Glutamatergic neuron (in vitro differentiated cells): ENCODE measurements around the gene BDNF. TPM values are rescaled to one million over a fixed set of nuclear protein-coding genes. Genes with fewer than 3 reads are reported as not detected.

Experiments
- DNase-seq: peaks from one replicate; pipeline ENCODE4 v3.0.0; 2022
- H3K27ac Mint-ChIP-seq: one replicate; pipeline ENCODE4 v1.8.0; 2020; ENCODE audit warnings: mild to moderate bottlenecking, mixed read lengths, inconsistent platforms; ENCODE audit not compliant: unreplicated experiment
- H3K27me3 Mint-ChIP-seq: one replicate; pipeline ENCODE4 v1.8.0; 2020; ENCODE audit warnings: mild to moderate bottlenecking, moderate library complexity, mixed read lengths, inconsistent platforms; ENCODE audit not compliant: unreplicated experiment
- H3K36me3 Mint-ChIP-seq: one replicate; pipeline ENCODE4 v1.8.0; 2020; ENCODE audit warnings: mild to moderate bottlenecking, mixed read lengths, inconsistent platforms; ENCODE audit not compliant: unreplicated experiment
- H3K4me1 Mint-ChIP-seq: one replicate; pipeline ENCODE4 v1.8.0; 2020; ENCODE audit warnings: mild to moderate bottlenecking, low read depth, mixed read lengths, inconsistent platforms; ENCODE audit not compliant: unreplicated experiment
- H3K4me3 Mint-ChIP-seq: one replicate; pipeline ENCODE4 v1.8.0; 2020; ENCODE audit warnings: mild to moderate bottlenecking, mixed read lengths, inconsistent platforms; ENCODE audit not compliant: unreplicated experiment
- H3K9me3 Mint-ChIP-seq: one replicate; pipeline ENCODE4 v1.8.0; 2020; ENCODE audit warnings: mild to moderate bottlenecking, moderate library complexity, mixed read lengths, inconsistent platforms; ENCODE audit not compliant: unreplicated experiment
- total RNA-seq: library from RNA; stranded (reverse); fragmentation: NEBNext Ultra II Directional; extraction: Animal tissue kit (Norgen Biotek cat#: 25700); gene quantifications from one replicate; pipeline ENCODE4 v1.2.1, GENCODE V29; 2021; ENCODE audit not compliant: unreplicated experiment
- TF ChIP-seq, protein P1 (sequence below): fragments of 200-600 bp; sonication (generic); IDR thresholded peaks from one replicate; pipeline ENCODE4 v1.5.0; 2021; ENCODE audit not compliant: partially characterized antibody, unreplicated experiment

Gene BDNF
- total RNA-seq, 1 donor from 2014 or later, result 0.42 TPM

DNA sequence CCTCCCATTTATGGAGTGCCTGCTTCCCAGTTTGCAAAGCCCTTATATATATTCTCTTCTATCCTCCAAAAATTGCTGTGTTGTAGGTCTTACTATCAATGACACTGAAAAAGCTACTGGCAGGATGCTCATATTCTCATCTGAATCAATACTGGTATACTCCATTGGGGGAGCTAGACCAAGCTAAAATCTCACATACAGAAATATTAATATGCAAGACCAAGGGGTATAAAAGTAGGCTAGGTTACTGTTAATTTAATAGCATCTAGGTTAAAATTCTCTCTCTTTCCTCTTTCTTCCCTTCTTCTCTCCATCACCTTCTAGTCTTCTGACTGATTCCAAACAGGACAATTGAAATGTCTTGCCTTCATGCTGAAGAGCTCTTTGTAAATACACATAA lies 17.1 kb upstream of the BDNF start:
- Mint-ChIP-seq H3K27ac (peak overlapping the region; percentile 100), H3K4me1 (peaks cover 21% of the 10 kb centered on the region), H3K4me3 (peak overlapping the region; percentile 99), H3K27me3 (peaks cover 22% of the 10 kb centered on the region), H3K36me3 (no peaks in the 10 kb centered on the region), H3K9me3 (peaks cover 7% of the 10 kb centered on the region)
- TF ChIP-seq, protein P1, sequence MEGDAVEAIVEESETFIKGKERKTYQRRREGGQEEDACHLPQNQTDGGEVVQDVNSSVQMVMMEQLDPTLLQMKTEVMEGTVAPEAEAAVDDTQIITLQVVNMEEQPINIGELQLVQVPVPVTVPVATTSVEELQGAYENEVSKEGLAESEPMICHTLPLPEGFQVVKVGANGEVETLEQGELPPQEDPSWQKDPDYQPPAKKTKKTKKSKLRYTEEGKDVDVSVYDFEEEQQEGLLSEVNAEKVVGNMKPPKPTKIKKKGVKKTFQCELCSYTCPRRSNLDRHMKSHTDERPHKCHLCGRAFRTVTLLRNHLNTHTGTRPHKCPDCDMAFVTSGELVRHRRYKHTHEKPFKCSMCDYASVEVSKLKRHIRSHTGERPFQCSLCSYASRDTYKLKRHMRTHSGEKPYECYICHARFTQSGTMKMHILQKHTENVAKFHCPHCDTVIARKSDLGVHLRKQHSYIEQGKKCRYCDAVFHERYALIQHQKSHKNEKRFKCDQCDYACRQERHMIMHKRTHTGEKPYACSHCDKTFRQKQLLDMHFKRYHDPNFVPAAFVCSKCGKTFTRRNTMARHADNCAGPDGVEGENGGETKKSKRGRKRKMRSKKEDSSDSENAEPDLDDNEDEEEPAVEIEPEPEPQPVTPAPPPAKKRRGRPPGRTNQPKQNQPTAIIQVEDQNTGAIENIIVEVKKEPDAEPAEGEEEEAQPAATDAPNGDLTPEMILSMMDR, result peak; percentile 69
- DNase-seq, result no peak

DNA sequence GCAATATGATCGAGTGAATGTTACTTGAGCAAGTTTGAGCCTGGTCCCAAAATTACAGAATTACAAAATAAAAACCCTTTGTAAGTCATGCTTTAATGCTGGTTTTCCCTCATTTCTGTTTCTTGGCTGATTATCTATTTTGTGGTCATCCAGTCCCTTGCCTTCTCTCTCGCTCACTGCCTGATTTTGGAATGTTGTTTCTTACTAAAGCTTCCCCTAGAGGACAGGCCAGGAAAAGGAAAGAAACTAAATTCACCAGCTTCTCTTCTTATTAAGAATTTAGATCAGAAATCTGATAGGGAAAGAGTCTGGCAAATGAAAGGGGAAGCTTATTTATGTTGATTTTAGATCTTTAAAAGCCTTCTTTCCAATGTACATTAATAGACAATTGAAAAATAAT lies 16.6 kb upstream of the BDNF start:
- peaks cover 7% of the 10 kb centered on the region for H3K9me3 Mint-ChIP-seq
- peaks cover 21% of the 10 kb centered on the region for H3K4me1 Mint-ChIP-seq
- peaks cover 20% of the 10 kb centered on the region for H3K27me3 Mint-ChIP-seq
- H3K27ac Mint-ChIP-seq, result no peak overlapping the region
- TF ChIP-seq, protein P1, result no peak
- H3K36me3 Mint-ChIP-seq, result no peaks in the 10 kb centered on the region
- DNase-seq, result no peak
- peak overlapping the region; percentile 14 for H3K4me3 Mint-ChIP-seq

GRCh38 chr11:27716216-27716615 lies 16.0 kb upstream of the BDNF start:
- no peaks in the 10 kb centered on the region for H3K36me3 Mint-ChIP-seq
- no peak overlapping the region for H3K4me3 Mint-ChIP-seq
- no peak for DNase-seq
- peaks cover 21% of the 10 kb centered on the region for H3K4me1 Mint-ChIP-seq
- TF ChIP-seq, protein P1, result no peak
- peaks cover 7% of the 10 kb centered on the region for H3K9me3 Mint-ChIP-seq
- peak overlapping the region; percentile 49 for H3K27ac Mint-ChIP-seq
- H3K27me3 Mint-ChIP-seq, result peaks cover 20% of the 10 kb centered on the region

DNA sequence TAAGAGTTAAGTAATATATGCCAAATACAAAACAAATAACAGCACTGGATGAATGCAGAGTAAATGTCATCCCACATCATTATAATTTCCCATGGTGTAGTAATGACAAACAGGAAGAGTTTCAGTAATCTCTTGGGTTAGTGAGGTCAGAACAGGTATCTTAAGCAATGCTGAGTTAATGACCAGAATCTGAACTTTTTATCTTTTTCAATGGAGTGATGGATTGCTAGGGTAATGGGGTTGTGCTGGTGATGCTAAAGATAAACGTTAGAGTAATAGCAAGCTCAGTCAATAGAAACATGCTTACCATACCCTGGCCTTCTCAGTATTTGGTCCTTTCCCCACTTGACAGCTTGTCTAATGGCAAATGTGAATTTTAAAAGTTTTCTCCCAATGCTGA lies 11.5 kb upstream of the BDNF start:
- Mint-ChIP-seq H3K4me3 (no peak overlapping the region), H3K4me1 (peaks cover 3% of the 10 kb centered on the region), H3K27me3 (no peaks in the 10 kb centered on the region), H3K27ac (no peak overlapping the region), H3K36me3 (no peaks in the 10 kb centered on the region), H3K9me3 (no peaks in the 10 kb centered on the region)
- no peak for DNase-seq
- TF ChIP-seq, protein P1, result no peak

GRCh38 chr11:27710536-27710935 lies 10.3 kb upstream of the BDNF start:
- no peak for DNase-seq
- TF ChIP-seq, protein P1, result no peak
- no peaks in the 10 kb centered on the region for H3K9me3 Mint-ChIP-seq
- H3K4me3 Mint-ChIP-seq, result no peak overlapping the region
- no peak overlapping the region for H3K27ac Mint-ChIP-seq
- H3K4me1 Mint-ChIP-seq, result no peaks in the 10 kb centered on the region
- no peaks in the 10 kb centered on the region for H3K27me3 Mint-ChIP-seq
- no peaks in the 10 kb centered on the region for H3K36me3 Mint-ChIP-seq
